ENCODE data around the gene KRTAP6-2. TPM values are rescaled to one million over a fixed set of nuclear protein-coding genes. Genes with fewer than 3 reads are reported as not detected.

Gene KRTAP6-2
- polyA plus RNA-seq (2012; ENCODE audit: missing spikeins) = not detected

GRCh38 chr21:30598802-30599201, at the start of gene KRTAP6-2:
TSS of gene KRTAP6-2 (minus strand) at chr21:30598902. CDS start at chr21:30598874, 28 bp downstream.
- FAIRE-seq (no peak), DNase-seq (ENCODE audit: insufficient read length) (no peak)
- TF ChIP-seq POLR2AphosphoS5 (IDR thresholded peaks at IDR 0.05; ENCODE audit: low read depth, low read length) (no peak), TAF1 (IDR thresholded peaks at IDR 0.05; ENCODE audit: borderline replicate concordance, low read depth, low read length) (no peak), POLR2A (IDR thresholded peaks at IDR 0.05; ENCODE audit: low read depth, low read length) (no peak)

GRCh38 chr21:30646904-30647414, 48.3 kb upstream of the KRTAP6-2 start:
- no peak for DNase-seq (ENCODE audit: insufficient read length)
- TF ChIP-seq POLR2A (IDR thresholded peaks at IDR 0.05; ENCODE audit: low read depth, low read length) (no peak), POLR2AphosphoS5 (IDR thresholded peaks at IDR 0.05; ENCODE audit: low read depth, low read length) (no peak), TAF1 (IDR thresholded peaks at IDR 0.05; ENCODE audit: borderline replicate concordance, low read depth, low read length) (no peak)
- no peak for FAIRE-seq

GRCh38 chr21:30642564-30642963, 43.9 kb upstream of the KRTAP6-2 start, which contains the start of gene KRTAP20-3:
TSS of gene KRTAP20-3 (plus strand) at chr21:30642864.
- DNase-seq (ENCODE audit: insufficient read length) (no peak), FAIRE-seq (no peak)
- TF ChIP-seq POLR2AphosphoS5 (IDR thresholded peaks at IDR 0.05; ENCODE audit: low read depth, low read length) = no peak
- TF ChIP-seq TAF1 (IDR thresholded peaks at IDR 0.05; ENCODE audit: borderline replicate concordance, low read depth, low read length) = no peak
- TF ChIP-seq POLR2A (IDR thresholded peaks at IDR 0.05; ENCODE audit: low read depth, low read length) = no peak

GRCh38 chr21:30638686-30639085, 40.0 kb upstream of the KRTAP6-2 start:
- DNase-seq (ENCODE audit: insufficient read length) (no peak), FAIRE-seq (no peak)
- TF ChIP-seq POLR2A (IDR thresholded peaks at IDR 0.05; ENCODE audit: low read depth, low read length) = no peak
- TF ChIP-seq POLR2AphosphoS5 (IDR thresholded peaks at IDR 0.05; ENCODE audit: low read depth, low read length) = no peak
- no peak for TF ChIP-seq TAF1 (IDR thresholded peaks at IDR 0.05; ENCODE audit: borderline replicate concordance, low read depth, low read length)

- TF ChIP-seq POLR2A (IDR thresholded peaks at IDR 0.05; ENCODE audit: low read depth, low read length) = no peak
- TF ChIP-seq TAF1 (IDR thresholded peaks at IDR 0.05; ENCODE audit: borderline replicate concordance, low read depth, low read length) = no peak
- TF ChIP-seq POLR2AphosphoS5 (IDR thresholded peaks at IDR 0.05; ENCODE audit: low read depth, low read length) = no peak
- DNase-seq (ENCODE audit: insufficient read length) = no peak
- no peak for FAIRE-seq
Measured at GRCh38 chr21:30634906-30635305, 36.2 kb upstream of the KRTAP6-2 start, which contains the start of gene KRTAP20-2. TSS of gene KRTAP20-2 (plus strand) at chr21:30635206. CDS start at chr21:30635264, 58 bp downstream.

- TF ChIP-seq TAF1 (IDR thresholded peaks at IDR 0.05; ENCODE audit: borderline replicate concordance, low read depth, low read length) (no peak), POLR2A (IDR thresholded peaks at IDR 0.05; ENCODE audit: low read depth, low read length) (no peak), POLR2AphosphoS5 (IDR thresholded peaks at IDR 0.05; ENCODE audit: low read depth, low read length) (no peak)
- FAIRE-seq (no peak), DNase-seq (ENCODE audit: insufficient read length) (no peak)
Measured at GRCh38 chr21:30629200-30629599, 30.5 kb upstream of the KRTAP6-2 start.

- DNase-seq (ENCODE audit: insufficient read length) = no peak
- no peak for TF ChIP-seq TAF1 (IDR thresholded peaks at IDR 0.05; ENCODE audit: borderline replicate concordance, low read depth, low read length)
- no peak for TF ChIP-seq POLR2AphosphoS5 (IDR thresholded peaks at IDR 0.05; ENCODE audit: low read depth, low read length)
- no peak for TF ChIP-seq POLR2A (IDR thresholded peaks at IDR 0.05; ENCODE audit: low read depth, low read length)
- FAIRE-seq = no peak
Measured at GRCh38 chr21:30628109-30628508, 29.4 kb upstream of the KRTAP6-2 start.

- TF ChIP-seq TAF1 (IDR thresholded peaks at IDR 0.05; ENCODE audit: borderline replicate concordance, low read depth, low read length) = no peak
- no peak for TF ChIP-seq POLR2A (IDR thresholded peaks at IDR 0.05; ENCODE audit: low read depth, low read length)
- no peak for TF ChIP-seq POLR2AphosphoS5 (IDR thresholded peaks at IDR 0.05; ENCODE audit: low read depth, low read length)
- FAIRE-seq (no peak), DNase-seq (ENCODE audit: insufficient read length) (no peak)
Measured at GRCh38 chr21:30625449-30626165, 26.9 kb upstream of the KRTAP6-2 start.

GRCh38 chr21:30623362-30623761, 24.7 kb upstream of the KRTAP6-2 start:
- FAIRE-seq (no peak), DNase-seq (ENCODE audit: insufficient read length) (no peak)
- TF ChIP-seq POLR2AphosphoS5 (IDR thresholded peaks at IDR 0.05; ENCODE audit: low read depth, low read length) (no peak), TAF1 (IDR thresholded peaks at IDR 0.05; ENCODE audit: borderline replicate concordance, low read depth, low read length) (no peak), POLR2A (IDR thresholded peaks at IDR 0.05; ENCODE audit: low read depth, low read length) (no peak)

- no peak for FAIRE-seq
- TF ChIP-seq POLR2AphosphoS5 (IDR thresholded peaks at IDR 0.05; ENCODE audit: low read depth, low read length) = no peak
- no peak for TF ChIP-seq POLR2A (IDR thresholded peaks at IDR 0.05; ENCODE audit: low read depth, low read length)
- TF ChIP-seq TAF1 (IDR thresholded peaks at IDR 0.05; ENCODE audit: borderline replicate concordance, low read depth, low read length) = no peak
- DNase-seq (ENCODE audit: insufficient read length) = no peak
Measured at GRCh38 chr21:30620522-30620921, 21.8 kb upstream of the KRTAP6-2 start, which contains the start of gene KRTAP20-4. TSS of gene KRTAP20-4 (plus strand) at chr21:30620627.

GRCh38 chr21:30620080-30620479, 21.4 kb upstream of the KRTAP6-2 start:
- DNase-seq (ENCODE audit: insufficient read length) (no peak), FAIRE-seq (no peak)
- no peak for TF ChIP-seq POLR2A (IDR thresholded peaks at IDR 0.05; ENCODE audit: low read depth, low read length)
- no peak for TF ChIP-seq POLR2AphosphoS5 (IDR thresholded peaks at IDR 0.05; ENCODE audit: low read depth, low read length)
- no peak for TF ChIP-seq TAF1 (IDR thresholded peaks at IDR 0.05; ENCODE audit: borderline replicate concordance, low read depth, low read length)

- no peak for DNase-seq (ENCODE audit: insufficient read length)
- no peak for FAIRE-seq
- no peak for TF ChIP-seq TAF1 (IDR thresholded peaks at IDR 0.05; ENCODE audit: borderline replicate concordance, low read depth, low read length)
- no peak for TF ChIP-seq POLR2A (IDR thresholded peaks at IDR 0.05; ENCODE audit: low read depth, low read length)
- no peak for TF ChIP-seq POLR2AphosphoS5 (IDR thresholded peaks at IDR 0.05; ENCODE audit: low read depth, low read length)
Measured at GRCh38 chr21:30616125-30616524, 17.4 kb upstream of the KRTAP6-2 start, which contains the start of gene KRTAP20-1. TSS of gene KRTAP20-1 (plus strand) at chr21:30616425. CDS start at chr21:30616455, 30 bp downstream.
